ENCODE measurements around the gene CD6.
A peak's percentile ranks its signal among the peaks of the same experiment; 100 is the strongest.

CD6 gene

GRCh38 chr11:60989093-60989650 lies 17.7 kb downstream of the CD6 start:
- DNase-seq = no peak

GRCh38 chr11:60991457-60991856 lies 20.0 kb downstream of the CD6 start:
- no peak for DNase-seq

GRCh38 chr11:60992842-60993409 lies 21.4 kb downstream of the CD6 start:
- DNase-seq = no peak

- DNase-seq = peak; percentile 43
Measured at GRCh38 chr11:60993615-60994014, 22.1 kb downstream of the CD6 start.

GRCh38 chr11:60994541-60995080 lies 23.1 kb downstream of the CD6 start:
- DNase-seq = peak; percentile 54

- DNase-seq = no peak
Measured at GRCh38 chr11:60995798-60996197, 24.3 kb downstream of the CD6 start.

- DNase-seq = no peak
Measured at GRCh38 chr11:60996381-60997138, 25.1 kb downstream of the CD6 start.

GRCh38 chr11:61000426-61000825 lies 28.9 kb downstream of the CD6 start:
- no peak for DNase-seq

- DNase-seq = no peak
Measured at GRCh38 chr11:61001931-61002330, 30.5 kb downstream of the CD6 start.

- DNase-seq = no peak
Measured at GRCh38 chr11:61002598-61002997, 31.1 kb downstream of the CD6 start.

- no peak for DNase-seq
Measured at GRCh38 chr11:61004180-61004611, 32.7 kb downstream of the CD6 start.

GRCh38 chr11:61004761-61005181 lies 33.3 kb downstream of the CD6 start:
- peak; percentile 53 for DNase-seq

GRCh38 chr11:61007383-61007955 lies 36.0 kb downstream of the CD6 start:
- DNase-seq = no peak

GRCh38 chr11:61007956-61008896 lies 36.7 kb downstream of the CD6 start:
- DNase-seq = no peak

- DNase-seq = no peak
Measured at GRCh38 chr11:61008971-61009370, 37.5 kb downstream of the CD6 start.

GRCh38 chr11:61009392-61010275 lies 38.2 kb downstream of the CD6 start:
- no peak for DNase-seq

- DNase-seq = no peak
Measured at GRCh38 chr11:61010466-61011228, 39.2 kb downstream of the CD6 start.

- no peak for DNase-seq
Measured at GRCh38 chr11:61011229-61011870, 39.9 kb downstream of the CD6 start.

- no peak for DNase-seq
Measured at GRCh38 chr11:61011950-61012736, 40.7 kb downstream of the CD6 start.

Data from activated CD4-positive, alpha-beta T cell treated with anti-CD3 and anti-CD28 coated beads, Interleukin-2, amount 50 U/mL, for 16 hours (primary cell).